H9 (cell line): Measurements from ENCODE around the gene OTULINL. TPM values are rescaled to one million over a fixed set of nuclear protein-coding genes. Genes with fewer than 3 reads are reported as not detected.

ENCODE experiments used
- DNase-seq: peaks from one replicate; pipeline ENCODE4 v3.0.0-alpha.2; 2017
- H2AFZ ChIP-seq: one replicate; pipeline ENCODE4 v1.6.1; 2013; ENCODE audit warnings: mild to moderate bottlenecking, low read length, control low read depth, moderate library complexity
- H2AK5ac ChIP-seq: 2 replicates; pipeline ENCODE4 v1.6.1; 2013; ENCODE audit warnings: low read length, control low read depth, mixed read lengths; ENCODE audit not compliant: insufficient read length
- H2BK120ac ChIP-seq: one replicate; pipeline ENCODE4 v1.6.1; 2013; ENCODE audit warnings: low read depth, mild to moderate bottlenecking, low read length, control low read depth, inconsistent platforms; ENCODE audit not compliant: poor library complexity, severe bottlenecking
- H2BK12ac ChIP-seq: 2 replicates; pipeline ENCODE4 v1.6.1; 2013; ENCODE audit warnings: low read length, control low read depth, mixed read lengths, low read depth; ENCODE audit not compliant: insufficient read length
- H2BK15ac ChIP-seq: 2 replicates; pipeline ENCODE4 v1.6.1; 2013; ENCODE audit warnings: low read depth, low read length, control low read depth
- H2BK20ac ChIP-seq: one replicate; pipeline ENCODE4 v1.6.1; 2013; ENCODE audit warnings: low read depth, mild to moderate bottlenecking, low read length, control low read depth, inconsistent platforms; ENCODE audit not compliant: poor library complexity, severe bottlenecking
- H2BK5ac ChIP-seq: 2 replicates; pipeline ENCODE4 v1.6.1; 2013; ENCODE audit warnings: low read length, control low read depth, mixed read lengths; ENCODE audit not compliant: insufficient read length
- H3K14ac ChIP-seq: 2 replicates; pipeline ENCODE4 v1.6.1; 2013; ENCODE audit warnings: low read length, control low read depth; ENCODE audit not compliant: insufficient read depth
- H3K18ac ChIP-seq: 2 replicates; pipeline ENCODE4 v1.6.1; 2013; ENCODE audit warnings: low read depth, mild to moderate bottlenecking, mixed read lengths, low read length, control low read depth; ENCODE audit not compliant: insufficient read length
- H3K23ac ChIP-seq: 2 replicates; pipeline ENCODE4 v1.6.1; 2013; ENCODE audit warnings: low read length, control low read depth, mixed read lengths, low read depth; ENCODE audit not compliant: insufficient read length
- H3K23me2 ChIP-seq: 2 replicates; pipeline ENCODE4 v1.6.1; 2013; ENCODE audit warnings: low read depth, mild to moderate bottlenecking, mixed read lengths, low read length, control low read depth; ENCODE audit not compliant: insufficient read length, poor library complexity, severe bottlenecking
- H3K27ac ChIP-seq: 2 replicates; pipeline ENCODE4 v1.5.1; 2013; ENCODE audit warnings: low read length, control low read depth, mixed read lengths, low read depth; ENCODE audit not compliant: insufficient read length
- H3K27me3 ChIP-seq: 2 replicates; pipeline ENCODE4 v1.6.1; 2013; ENCODE audit warnings: low read length, control low read depth, inconsistent platforms; ENCODE audit not compliant: insufficient read depth
- H3K4ac ChIP-seq: 2 replicates; pipeline ENCODE4 v1.6.1; 2013; ENCODE audit warnings: low read depth, mild to moderate bottlenecking, control low read depth, inconsistent platforms, low read length, moderate library complexity
- H3K4me1 ChIP-seq: 2 replicates; pipeline ENCODE4 v1.6.1; 2013; ENCODE audit warnings: low read length, control low read depth, inconsistent platforms; ENCODE audit not compliant: insufficient read depth
- H3K4me2 ChIP-seq: 2 replicates; pipeline ENCODE4 v1.6.1; 2013; ENCODE audit warnings: low read length, control low read depth, mixed read lengths; ENCODE audit not compliant: insufficient read length, insufficient read depth
- H3K56ac ChIP-seq: 2 replicates; pipeline ENCODE4 v1.6.1; 2013; ENCODE audit warnings: low read depth, mild to moderate bottlenecking, mixed read lengths, low read length, control low read depth; ENCODE audit not compliant: insufficient read length
- H3K79me1 ChIP-seq: 2 replicates; pipeline ENCODE4 v1.6.1; 2013; ENCODE audit warnings: low read depth, mild to moderate bottlenecking, moderate library complexity, low read length, control low read depth, inconsistent platforms; ENCODE audit not compliant: insufficient read depth, poor library complexity, severe bottlenecking
- H3K79me2 ChIP-seq: 2 replicates; pipeline ENCODE4 v1.6.1; 2013; ENCODE audit warnings: low read length, control low read depth, inconsistent platforms; ENCODE audit not compliant: insufficient read depth
- H3K9ac ChIP-seq: 2 replicates; pipeline ENCODE4 v1.6.1; 2013; ENCODE audit warnings: low read length, control low read depth, mixed read lengths; ENCODE audit not compliant: insufficient read length; ENCODE audit errors: extremely low read depth
- H3K9me3 ChIP-seq: one replicate; pipeline ENCODE4 v1.6.1; 2013; ENCODE audit warnings: low read depth, low read length, inconsistent platforms; ENCODE audit not compliant: control insufficient read depth
- H3T11ph ChIP-seq: one replicate; pipeline ENCODE4 v1.6.1; 2013; ENCODE audit warnings: mild to moderate bottlenecking, low read length, control low read depth, inconsistent platforms
- H4K20me1 ChIP-seq: one replicate; pipeline ENCODE4 v1.6.1; 2013; ENCODE audit not compliant: control insufficient read depth, insufficient read length, insufficient read depth
- H4K5ac ChIP-seq: 2 replicates; pipeline ENCODE4 v1.6.1; 2013; ENCODE audit warnings: low read depth, mild to moderate bottlenecking, mixed read lengths, low read length, control low read depth; ENCODE audit not compliant: insufficient read length
- H4K8ac ChIP-seq: replicated peaks from 2 replicates; pipeline ENCODE4 v1.6.1; 2013; ENCODE audit warnings: low read length, control low read depth, mixed read lengths, low read depth; ENCODE audit not compliant: insufficient read length
- H4K91ac ChIP-seq: 2 replicates; pipeline ENCODE4 v1.6.1; 2013; ENCODE audit warnings: low read depth, mild to moderate bottlenecking, moderate library complexity, mixed read lengths, low read length, control low read depth; ENCODE audit not compliant: insufficient read length
- H3K27ac Mint-ChIP-seq, 3 experiments: 2 replicates in 2 of 3; 3 replicates in 1 of 3; pipeline ENCODE4 v1.8.0; 2020 to 2021; ENCODE audit warnings: mixed read lengths in 3 of 3, mild to moderate bottlenecking in 1 of 3, moderate library complexity in 1 of 3
- H3K27me3 Mint-ChIP-seq: 2 replicates; pipeline ENCODE4 v1.8.0; 2021; ENCODE audit warnings: low read depth, mild to moderate bottlenecking, moderate library complexity, mixed read lengths
- H3K36me3 Mint-ChIP-seq, 3 experiments: 2 replicates in 2 of 3; 3 replicates in 1 of 3; pipeline ENCODE4 v1.8.0; 2020 to 2021; ENCODE audit warnings: low read depth in 3 of 3, mixed read lengths in 3 of 3; ENCODE audit not compliant: insufficient read depth in 1 of 3
- H3K4me1 Mint-ChIP-seq, 2 experiments: 2 replicates each; pipeline ENCODE4 v1.8.0; 2020; ENCODE audit warnings: mixed read lengths in 2 of 2
- H3K4me3 Mint-ChIP-seq, 2 experiments: 2 replicates in 1 of 2; 3 replicates in 1 of 2; pipeline ENCODE4 v1.8.0; 2020 to 2021; ENCODE audit warnings: mild to moderate bottlenecking in 2 of 2, mixed read lengths in 2 of 2, moderate library complexity in 1 of 2
- H3K9me3 Mint-ChIP-seq, 2 experiments: 2 replicates in 1 of 2; 3 replicates in 1 of 2; pipeline ENCODE4 v1.8.0; 2020; ENCODE audit warnings: mild to moderate bottlenecking in 2 of 2, mixed read lengths in 2 of 2, moderate library complexity in 1 of 2
- CTCF ChIP-seq: fragments of 200-600 bp; sonication (generic); conservative IDR thresholded peaks from 3 replicates; pipeline ENCODE4 v1.8.0; 2021; ENCODE audit warnings: antibody characterized with exemption, mild to moderate bottlenecking
- WGBS: extraction: QIAGEN DNeasy Blood & Tissue Kit; methylation state at CpG from one replicate; pipeline ENCODE4 v1.1.7; 2013; ENCODE audit warnings: missing lambda C conversion rate, low lambda C conversion rate, mixed read lengths; ENCODE audit not compliant: insufficient read length; ENCODE audit errors: extremely low coverage; 5-methylcytosine and 5-hydroxymethylcytosine counted together
- total RNA-seq: library from RNA; stranded (reverse); gene quantifications from 2 replicates; pipeline ENCODE4 v1.2.1, GENCODE V29; 2021

The OTULINL gene
- total RNA-seq, 1 experiment from 2014 or later = 7.5 TPM

DNA sequence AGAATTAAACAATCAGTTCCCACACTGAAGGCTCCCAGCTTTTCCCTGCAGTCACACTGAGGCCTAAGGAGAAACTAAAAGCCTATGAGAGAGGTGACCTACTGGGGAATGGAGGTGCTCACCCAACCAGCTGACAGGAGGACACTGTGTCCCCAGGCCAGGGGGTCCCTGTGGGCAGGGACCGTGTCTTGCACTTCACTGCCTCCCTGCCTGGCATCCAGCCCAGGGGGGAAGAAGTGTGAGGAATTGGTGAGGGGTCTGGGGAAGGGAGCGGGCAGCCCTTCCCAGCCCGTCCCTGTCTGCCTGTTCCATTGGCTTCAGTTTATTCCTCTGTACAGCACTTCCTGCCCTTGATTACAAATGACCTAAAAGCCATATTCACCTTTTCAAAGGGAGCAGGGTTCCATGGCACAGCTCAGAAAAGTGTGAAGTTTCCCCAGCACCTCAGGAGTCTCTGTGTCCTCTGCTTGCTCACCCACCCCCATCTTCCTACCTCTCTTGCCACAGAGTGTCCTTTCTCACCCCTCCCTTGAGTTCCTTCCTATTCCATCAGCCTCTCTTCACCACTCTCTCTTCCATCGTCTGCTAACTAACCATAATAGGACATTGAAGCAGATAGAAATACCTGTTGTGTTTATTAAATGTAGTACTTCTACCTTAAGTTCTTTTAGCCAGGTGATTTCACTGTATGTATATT is 12.9 kb downstream of the OTULINL start:
- Mint-ChIP-seq H3K4me1 (peaks cover 0 to 7% of the 10 kb centered on the region in 2 experiments; a peak in 1 of 4 replicates), H3K4me3 (no peak overlapping the region), H3K27ac (no peak overlapping the region), H3K9me3 (peaks cover 4 to 7% of the 10 kb centered on the region in 2 experiments; a peak in 3 of 5 replicates), H3K27me3 (no peaks in the 10 kb centered on the region; the same call in 1 of the 2 replicates), H3K36me3 (peaks cover 0 to 11% (median 3%) of the 10 kb centered on the region in 3 experiments; a peak in 2 of 7 replicates)
- Histone ChIP-seq H3K27ac (no peak overlapping the region), H4K8ac (no peak overlapping the region), H3K14ac (no peak overlapping the region; the same call in 1 of the 2 replicates), H3K23ac (no peak overlapping the region), H2BK12ac (no peak overlapping the region), H2BK5ac (no peak overlapping the region), H3K18ac (no peak overlapping the region), H3K4ac (no peak overlapping the region), H3K4me2 (no peak overlapping the region), H3K9ac (no peak overlapping the region), H3K79me2 (no peaks in the 10 kb centered on the region), H2AK5ac (no peak overlapping the region), H2BK120ac (no peak overlapping the region), H4K5ac (no peak overlapping the region), H3K79me1 (no peaks in the 10 kb centered on the region), H2BK15ac (no peak overlapping the region), H3K27me3 (no peaks in the 10 kb centered on the region), H3K4me1 (no peaks in the 10 kb centered on the region), H4K20me1 (no peaks in the 10 kb centered on the region), H3K9me3 (no peaks in the 10 kb centered on the region), H4K91ac (no peak overlapping the region), H2BK20ac (no peak overlapping the region), H2AFZ (no peak overlapping the region), H3K56ac (no peak overlapping the region), H3T11ph (no peak overlapping the region), H3K23me2 (no peaks in the 10 kb centered on the region)
- no CpG with 5 or more reads among the region's 4 CpGs for WGBS
- TF ChIP-seq CTCF = no peak
- DNase-seq = no peak
